H1 (cell line): ENCODE results near the gene SAMD4A. TPM values are rescaled to one million over a fixed set of nuclear protein-coding genes. Genes with fewer than 3 reads are reported as not detected.

Experiments used
- CTCF ChIA-PET: fragments of 300-600 bp; sonication (Branson Sonifier 250); formaldehyde crosslinking; loops from one replicate; lab custom pipeline; 2021; ENCODE audit not compliant: partially characterized antibody; lab: Charles Lee
- POLR2A ChIA-PET: fragments of 300-600 bp; sonication (Branson Sonifier 250); formaldehyde crosslinking; loops from one replicate; lab custom pipeline; 2021; ENCODE audit warnings: inconsistent platforms; ENCODE audit not compliant: partially characterized antibody; lab: Charles Lee
- DNase-seq, 2 experiments: peaks; one replicate each; pipeline versions ENCODE4 v3.0.0 to v3.0.0-alpha.2; 2010 to 2022; ENCODE audit warnings: low spot score in 2 of 2, low read depth in 1 of 2, mixed read lengths in 1 of 2
- FAIRE-seq: peaks from 2 replicates; lab custom pipeline; 2011; peaks lifted over from hg19 to GRCh38; lab: Jason Lieb, UNC
- H2AFZ ChIP-seq: 2 replicates; pipeline ENCODE4 v1.8.1; 2012; ENCODE audit warnings: low read length, inconsistent platforms
- H2AK5ac ChIP-seq: 2 replicates; pipeline ENCODE4 v1.6.1; 2013; ENCODE audit warnings: low read depth, low read length
- H2BK120ac ChIP-seq: replicated peaks from 2 replicates; pipeline ENCODE3; 2013; ENCODE audit warnings: low read depth, low read length, inconsistent platforms
- H2BK12ac ChIP-seq: 2 replicates; pipeline ENCODE4 v1.6.1; 2013; ENCODE audit warnings: low read depth, low read length
- H2BK15ac ChIP-seq: 2 replicates; pipeline ENCODE4 v1.6.1; 2013; ENCODE audit warnings: low read length
- H2BK20ac ChIP-seq: 2 replicates; pipeline ENCODE4 v1.6.1; 2013; ENCODE audit warnings: low read length
- H2BK5ac ChIP-seq: 2 replicates; pipeline ENCODE4 v1.6.1; 2013; ENCODE audit warnings: low read depth, low read length
- H3K14ac ChIP-seq: 2 replicates; pipeline ENCODE4 v1.6.1; 2013; ENCODE audit warnings: inconsistent platforms; ENCODE audit not compliant: insufficient read length
- H3K18ac ChIP-seq: 2 replicates; pipeline ENCODE4 v1.6.1; 2013; ENCODE audit warnings: low read length; ENCODE audit errors: extremely low read depth
- H3K23ac ChIP-seq: 2 replicates; pipeline ENCODE4 v1.6.1; 2013; ENCODE audit warnings: inconsistent platforms; ENCODE audit not compliant: insufficient read length
- H3K23me2 ChIP-seq: 2 replicates; pipeline ENCODE4 v1.6.1; 2013; ENCODE audit warnings: low read depth, low read length
- H3K27ac ChIP-seq: 2 replicates; pipeline ENCODE4 v1.6.1; 2011; ENCODE audit warnings: low read depth, low read length, inconsistent platforms
- H3K27me3 ChIP-seq, 4 experiments: replicated peaks in 1 of 4; 1 replicate in 1 of 4; 2 replicates in 3 of 4; pipeline versions ENCODE4 v1.6.1 to v1.8.1; 2011 to 2013; ENCODE audit warnings: low read length in 3 of 4, mild to moderate bottlenecking in 3 of 4, inconsistent platforms in 2 of 4, mixed read lengths in 2 of 4, moderate library complexity in 1 of 4; ENCODE audit not compliant: control insufficient read depth in 3 of 4, insufficient read depth in 3 of 4; ENCODE audit errors: extremely low read depth in 1 of 4
- H3K36me3 ChIP-seq, 4 experiments: 2 replicates each; pipeline versions ENCODE4 v1.6.1 to v1.8.1; 2011 to 2013; ENCODE audit warnings: mild to moderate bottlenecking in 4 of 4, low read length in 3 of 4, moderate library complexity in 2 of 4, control low read depth in 1 of 4, inconsistent platforms in 1 of 4; ENCODE audit not compliant: insufficient read depth in 4 of 4, control insufficient read depth in 2 of 4
- H3K4ac ChIP-seq: replicated peaks from 2 replicates; pipeline ENCODE3; 2013; ENCODE audit warnings: low read length, low read depth, mixed read lengths, inconsistent platforms; ENCODE audit not compliant: insufficient read length
- H3K4me1 ChIP-seq, 4 experiments: replicated peaks in 1 of 4; 1 replicate in 1 of 4; 2 replicates in 3 of 4; pipeline versions ENCODE4 v1.6.1 to v1.8.1; 2011 to 2013; ENCODE audit warnings: low read length in 3 of 4, inconsistent platforms in 2 of 4, mixed read lengths in 1 of 4; ENCODE audit not compliant: insufficient read depth in 4 of 4, control insufficient read depth in 3 of 4
- H3K4me2 ChIP-seq, 2 experiments: 2 replicates each; pipeline versions ENCODE4 v1.6.1 to v1.8.1; 2011 to 2013; ENCODE audit warnings: low read depth in 2 of 2, low read length in 2 of 2, control low read depth in 1 of 2, inconsistent platforms in 1 of 2, mild to moderate bottlenecking in 1 of 2; ENCODE audit not compliant: insufficient read depth in 1 of 2
- H3K4me3 ChIP-seq, 4 experiments: fragments of 200-600, 300-600 bp in 1 of 4; sonication (generic), shearing (Covaris generic), sonication (Bioruptor Twin) in 1 of 4; 2 replicates each; pipeline versions ENCODE4 v1.5.1 to v1.8.1; 2011 to 2016; ENCODE audit warnings: low read length in 4 of 4, low read depth in 3 of 4, control low read depth in 2 of 4, inconsistent platforms in 2 of 4, mild to moderate bottlenecking in 2 of 4, mixed read lengths in 1 of 4, moderate library complexity in 1 of 4; ENCODE audit not compliant: insufficient read depth in 2 of 4; ENCODE audit errors: extremely low read depth in 1 of 4
- H3K56ac ChIP-seq: replicated peaks from 2 replicates; pipeline ENCODE3; 2013; ENCODE audit warnings: low read depth, mild to moderate bottlenecking, mixed read lengths, low read length, inconsistent platforms; ENCODE audit not compliant: insufficient read length
- H3K79me1 ChIP-seq: 2 replicates; pipeline ENCODE4 v1.6.1; 2013; ENCODE audit warnings: low read depth, low read length, control low read depth
- H3K79me2 ChIP-seq, 2 experiments: 2 replicates each; pipeline versions ENCODE4 v1.6.1 to v1.8.1; 2012 to 2013; ENCODE audit warnings: low read length in 2 of 2, mild to moderate bottlenecking in 2 of 2, inconsistent platforms in 1 of 2; ENCODE audit not compliant: insufficient read depth in 2 of 2, control insufficient read depth in 1 of 2
- H3K9ac ChIP-seq, 4 experiments: replicated peaks in 1 of 4; 1 replicate in 1 of 4; 2 replicates in 3 of 4; pipeline versions ENCODE4 v1.6.1 to v1.8.1; 2011 to 2013; ENCODE audit warnings: low read depth in 3 of 4, low read length in 3 of 4, control low read depth in 2 of 4, mild to moderate bottlenecking in 2 of 4, moderate library complexity in 2 of 4, inconsistent platforms in 1 of 4; ENCODE audit errors: extremely low read depth in 1 of 4
- H3K9me3 ChIP-seq, 2 experiments: 2 replicates each; pipeline versions ENCODE4 v1.6.1 to v1.8.1; 2012 to 2013; ENCODE audit warnings: mild to moderate bottlenecking in 2 of 2, moderate library complexity in 2 of 2, control low read depth in 1 of 2, inconsistent platforms in 1 of 2, low read depth in 1 of 2, low read length in 1 of 2, mixed read lengths in 1 of 2; ENCODE audit not compliant: insufficient read depth in 2 of 2
- H4K20me1 ChIP-seq, 2 experiments: replicated peaks in 1 of 2; 2 replicates each; pipeline versions ENCODE3 to v1.8.1; 2011 to 2013; ENCODE audit warnings: inconsistent platforms in 2 of 2, low read length in 2 of 2, mild to moderate bottlenecking in 1 of 2; ENCODE audit not compliant: insufficient read depth in 2 of 2, control insufficient read depth in 1 of 2
- H4K5ac ChIP-seq: 2 replicates; pipeline ENCODE4 v1.6.1; 2013; ENCODE audit warnings: low read length, low read depth, mixed read lengths, inconsistent platforms; ENCODE audit not compliant: insufficient read length
- H4K8ac ChIP-seq: 2 replicates; pipeline ENCODE4 v1.8.0; 2013; ENCODE audit warnings: mild to moderate bottlenecking, moderate library complexity, low read length, inconsistent platforms; ENCODE audit not compliant: insufficient read depth; ENCODE audit errors: extremely low read depth
- H4K91ac ChIP-seq: replicated peaks from 2 replicates; pipeline ENCODE3; 2013; ENCODE audit warnings: low read length, mixed read lengths, inconsistent platforms; ENCODE audit not compliant: insufficient read length
- ASH2L ChIP-seq: fragments of 200-600, 300-600 bp; sonication (generic); IDR thresholded peaks from one replicate; pipeline ENCODE4 v1.7.1; 2017; ENCODE audit warnings: low read length
- JUN ChIP-seq: IDR thresholded peaks from 2 replicates; pipeline ENCODE4 v1.6.1; 2011; ENCODE audit warnings: low read depth, mild to moderate bottlenecking, improper control_type of control experiment, low read length
- JUND ChIP-seq: IDR thresholded peaks from 2 replicates; pipeline ENCODE4 v1.6.1; 2011; ENCODE audit warnings: mild to moderate bottlenecking, improper control_type of control experiment, low read length
- NANOG ChIP-seq: IDR thresholded peaks from 2 replicates; pipeline ENCODE4 v1.6.1; 2011; ENCODE audit warnings: low read length, low read depth, mild to moderate bottlenecking, inconsistent platforms; ENCODE audit not compliant: insufficient read depth, poor library complexity, severe bottlenecking
- RAD21 ChIP-seq, 2 experiments: IDR thresholded peaks in 1 of 2; conservative IDR thresholded peaks in 1 of 2; 2 replicates each; pipeline ENCODE4 v1.6.1; 2011; ENCODE audit warnings: low read depth in 2 of 2, low read length in 2 of 2, improper control_type of control experiment in 1 of 2, inconsistent platforms in 1 of 2, mild to moderate bottlenecking in 1 of 2, moderate library complexity in 1 of 2
- SAP30 ChIP-seq: fragments of 300-600 bp; sonication (generic); IDR thresholded peaks from 2 replicates; pipeline ENCODE4 v1.7.1; 2012; ENCODE audit warnings: low read length, moderate library complexity, mild to moderate bottlenecking, inconsistent platforms; ENCODE audit not compliant: insufficient read depth, insufficient replicate concordance
- SIX5 ChIP-seq: IDR thresholded peaks from 2 replicates; pipeline ENCODE4 v1.6.1; 2011; ENCODE audit warnings: mild to moderate bottlenecking, low read depth, low read length
- SP2 ChIP-seq: IDR thresholded peaks from 2 replicates; pipeline ENCODE4 v1.6.1; 2012; ENCODE audit warnings: mild to moderate bottlenecking, low read length, inconsistent platforms
- TAF1 ChIP-seq: IDR thresholded peaks from 2 replicates; pipeline ENCODE4 v1.6.1; 2011; ENCODE audit warnings: mild to moderate bottlenecking, low read depth, low read length
- YY1 ChIP-seq: IDR thresholded peaks from 2 replicates; pipeline ENCODE4 v1.6.1; 2011; ENCODE audit warnings: low read depth, mild to moderate bottlenecking, low read length
- WGBS, 2 experiments: shearing (Covaris generic) in 1 of 2; methylation state at CpG; one replicate each; pipeline versions ENCODE4 v1.1.6 to v1.1.7; 2013 to 2015; ENCODE audit warnings: low lambda C conversion rate in 2 of 2, mixed read lengths in 2 of 2, inconsistent platforms in 1 of 2, low coverage in 1 of 2, missing lambda C conversion rate in 1 of 2; ENCODE audit not compliant: insufficient replicate concordance in 2 of 2, insufficient coverage in 1 of 2, insufficient read length in 1 of 2; ENCODE audit errors: extremely low coverage in 1 of 2, missing lambda C conversion rate in 1 of 2; 5-methylcytosine and 5-hydroxymethylcytosine counted together
- polyA plus RNA-seq, 7 experiments: library from polyadenylated mRNA; depleted of rRNA in 3 of 7; stranded (reverse) in 5 of 7; unstranded in 2 of 7; fragments of >200 nt in 5 of 7; fragments of 200-250 nt in 2 of 7; gene quantifications; 1 replicate in 5 of 7; 2 replicates in 1 of 7; 4 replicates in 1 of 7; pipeline versions ENCODE4 v1.2.1 to v1.2.3, GENCODE V29; 2011 to 2013; ENCODE audit warnings: missing spikeins in 2 of 7, mixed read lengths in 2 of 7
- total RNA-seq: library from RNA; stranded (reverse); fragmentation: NEBNext Ultra II Directional; extraction: Animal tissue kit (Norgen Biotek cat#: 25700); gene quantifications from 2 replicates; pipeline ENCODE4 v1.2.1, GENCODE V29; 2021
- TF ChIP-seq, protein P1 (sequence below), 3 experiments: IDR thresholded peaks; 1 replicate in 2 of 3; 2 replicates in 1 of 3; pipeline versions ENCODE4 v1.5.1 to v1.6.1; 2011; ENCODE audit warnings: low read length in 3 of 3, mild to moderate bottlenecking in 3 of 3, inconsistent platforms in 2 of 3, low read depth in 1 of 3, moderate library complexity in 1 of 3; ENCODE audit not compliant: insufficient read depth in 1 of 3; ENCODE audit errors: control extremely low read depth in 1 of 3

SAMD4A gene
- total and polyA plus RNA-seq, 2 of the 8 experiments (the other 6 are each of a cell fraction or from before 2014, with no cell fraction given): 2.4 to 12.3 TPM

DNA sequence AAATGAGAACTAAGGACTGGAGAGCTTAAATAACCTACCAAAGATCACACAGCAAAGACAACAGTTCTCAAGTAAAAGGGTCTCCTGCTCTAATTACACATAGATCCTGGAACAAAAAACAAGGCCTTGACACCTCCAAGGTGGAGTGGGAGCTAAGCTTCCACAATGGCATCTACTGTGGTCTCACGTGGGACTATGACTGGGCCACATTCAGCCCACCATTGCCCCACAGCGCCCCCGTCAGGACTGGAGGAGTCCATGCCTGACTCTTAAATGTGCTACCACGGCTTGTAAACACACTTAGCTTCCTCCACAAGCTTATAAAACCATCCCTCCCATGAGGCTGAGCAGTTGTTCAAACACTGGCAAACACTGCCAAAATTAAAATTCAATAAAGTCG, 247.1 kb downstream of the SAMD4A start:
- Histone ChIP-seq H2BK15ac (no peak overlapping the region), H3K9me3 (no peaks in the 10 kb centered on the region), H4K8ac (no peak overlapping the region; the same call in 1 of the 2 replicates), H4K5ac (no peak overlapping the region), H2AFZ (peak overlapping the region; percentile 97; the same call in 1 of the 2 replicates), H3K4ac (no peak overlapping the region), H3K9ac (no peak overlapping the region), H2BK20ac (no peak overlapping the region), H3K23ac (no peak overlapping the region), H3K4me2 (no peak overlapping the region), H2BK120ac (no peak overlapping the region), H3K79me2 (no peaks in the 10 kb centered on the region), H2BK12ac (no peak overlapping the region), H3K4me3 (no peak overlapping the region), H2BK5ac (no peak overlapping the region), H3K27me3 (no peaks in the 10 kb centered on the region), H4K20me1 (no peaks in the 10 kb centered on the region), H3K27ac (no peak overlapping the region), H3K56ac (no peak overlapping the region), H4K91ac (no peak overlapping the region), H3K23me2 (no peaks in the 10 kb centered on the region), H3K36me3 (no peaks in the 10 kb centered on the region), H3K4me1 (no peaks in the 10 kb centered on the region), H2AK5ac (no peak overlapping the region), H3K18ac (no peak overlapping the region), H3K79me1 (no peaks in the 10 kb centered on the region), H3K14ac (no peak overlapping the region)
- CTCF ChIA-PET: interaction anchor here (0.6 to 4.8 kb wide), 24 partner anchors 8 to 289 kb away, joined by 3 to 39 read pairs (median 5); no protein-coding TSS in a partner anchor
- DNase-seq: peak in 1 of 2 experiments; percentile 83
- FAIRE-seq: no peak
- WGBS, 2 experiments: 71% methylated on average over 5 of the region's 5 CpGs; no CpG with 5 or more reads in 1 of the 2 experiments
- POLR2A ChIA-PET: interaction anchor here (2.3 kb wide), 1 partner anchor 89 kb away, joined by 5 read pairs; the partner anchor contains the start of gene GCH1
- no peak for TF ChIP-seq ASH2L
- TF ChIP-seq, protein P1, sequence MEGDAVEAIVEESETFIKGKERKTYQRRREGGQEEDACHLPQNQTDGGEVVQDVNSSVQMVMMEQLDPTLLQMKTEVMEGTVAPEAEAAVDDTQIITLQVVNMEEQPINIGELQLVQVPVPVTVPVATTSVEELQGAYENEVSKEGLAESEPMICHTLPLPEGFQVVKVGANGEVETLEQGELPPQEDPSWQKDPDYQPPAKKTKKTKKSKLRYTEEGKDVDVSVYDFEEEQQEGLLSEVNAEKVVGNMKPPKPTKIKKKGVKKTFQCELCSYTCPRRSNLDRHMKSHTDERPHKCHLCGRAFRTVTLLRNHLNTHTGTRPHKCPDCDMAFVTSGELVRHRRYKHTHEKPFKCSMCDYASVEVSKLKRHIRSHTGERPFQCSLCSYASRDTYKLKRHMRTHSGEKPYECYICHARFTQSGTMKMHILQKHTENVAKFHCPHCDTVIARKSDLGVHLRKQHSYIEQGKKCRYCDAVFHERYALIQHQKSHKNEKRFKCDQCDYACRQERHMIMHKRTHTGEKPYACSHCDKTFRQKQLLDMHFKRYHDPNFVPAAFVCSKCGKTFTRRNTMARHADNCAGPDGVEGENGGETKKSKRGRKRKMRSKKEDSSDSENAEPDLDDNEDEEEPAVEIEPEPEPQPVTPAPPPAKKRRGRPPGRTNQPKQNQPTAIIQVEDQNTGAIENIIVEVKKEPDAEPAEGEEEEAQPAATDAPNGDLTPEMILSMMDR (IDR thresholded peaks at IDR 0.05; ENCODE audit: control extremely low read depth in 1 of 3, insufficient read depth in 1 of 3, low read depth in 1 of 3, low read length in 3 of 3): peak; percentile 56 to 78 (median 71)
- TF ChIP-seq RAD21 (IDR thresholded peaks at IDR 0.05 in 1 of 2, conservative IDR thresholded peaks at IDR 0.05 in 1 of 2; ENCODE audit: low read depth in 2 of 2, low read length in 2 of 2): peak; percentile 25 to 40; a peak in 3 of 4 replicates
- no peak for TF ChIP-seq NANOG
- peak; percentile 41 for TF ChIP-seq SP2
- 0 out of 2 replicates have a peak, but pooled peaks have one; percentile 43 for TF ChIP-seq YY1
- TF ChIP-seq JUN: no peak
- no peak for TF ChIP-seq JUND
- no peak for TF ChIP-seq SIX5
- TF ChIP-seq SAP30: no peak
- peak; percentile 31; the same call in 1 of the 2 replicates for TF ChIP-seq TAF1
